HepG2 (cell line): ENCODE measurements around the gene PLEKHH3. TPM values are rescaled to one million over a fixed set of nuclear protein-coding genes. Genes with fewer than 3 reads are reported as not detected.

Experiments used
- FOXK1 ChIP-seq: sonication (generic); formaldehyde crosslinking; IDR thresholded peaks from 2 replicates; pipeline ENCODE4 v1.4.0; 2020; ENCODE audit warnings: low read depth, missing genetic modification reagents, borderline replicate concordance
- FOXO1 ChIP-seq: sonication (generic); formaldehyde crosslinking; IDR thresholded peaks from 2 replicates; pipeline ENCODE4 v1.4.0; 2020; ENCODE audit warnings: missing genetic modification reagents
- MYNN ChIP-seq: sonication (generic); formaldehyde crosslinking; IDR thresholded peaks from 2 replicates; pipeline ENCODE4 v1.4.0; 2020; ENCODE audit warnings: mild to moderate bottlenecking, low read depth, missing genetic modification reagents
- NFAT5 ChIP-seq: sonication (generic); formaldehyde crosslinking; IDR thresholded peaks from 2 replicates; pipeline ENCODE4 v1.4.0; 2020; ENCODE audit warnings: missing genetic modification reagents
- RBAK ChIP-seq: sonication (generic); formaldehyde crosslinking; IDR thresholded peaks from 2 replicates; pipeline ENCODE4 v1.5.1; 2020; ENCODE audit warnings: mild to moderate bottlenecking, missing genetic modification reagents
- REST ChIP-seq, 2 experiments: IDR thresholded peaks; 2 replicates each; pipeline ENCODE4 v1.6.1; 2011 to 2012; ENCODE audit warnings: low read length in 2 of 2, borderline replicate concordance in 1 of 2, low read depth in 1 of 2, mild to moderate bottlenecking in 1 of 2, moderate library complexity in 1 of 2
- RFX3 ChIP-seq: IDR thresholded peaks from 2 replicates; pipeline ENCODE4 v1.6.1; 2016; ENCODE audit warnings: missing biosample characterization, missing genetic modification reagents
- SIN3A ChIP-seq: IDR thresholded peaks from 2 replicates; pipeline ENCODE4 v1.6.1; 2011; ENCODE audit warnings: low read depth, mild to moderate bottlenecking, control low read depth, low read length, borderline replicate concordance
- YEATS4 ChIP-seq: sonication (generic); formaldehyde crosslinking; IDR thresholded peaks from 2 replicates; pipeline ENCODE4 v1.4.0; 2020; ENCODE audit warnings: missing genetic modification reagents, borderline replicate concordance
- ZBTB26 ChIP-seq: IDR thresholded peaks from 2 replicates; pipeline ENCODE4 v1.6.1; 2016; ENCODE audit warnings: missing compliant biosample characterization, missing genetic modification reagents, borderline replicate concordance
- ZNF20 ChIP-seq: sonication (generic); formaldehyde crosslinking; IDR thresholded peaks from 2 replicates; pipeline ENCODE4 v1.4.0; 2020; ENCODE audit warnings: mild to moderate bottlenecking, moderate library complexity, missing genetic modification reagents
- ZNF644 ChIP-seq: IDR thresholded peaks from 2 replicates; pipeline ENCODE4 v1.6.1; 2016; ENCODE audit warnings: low read depth
- polyA plus RNA-seq, 8 experiments: library from polyadenylated mRNA; depleted of rRNA in 3 of 8; stranded (reverse) in 7 of 8; unstranded in 1 of 8; fragments of >200 nt; fragmentation: Illumina TruSeq in 4 of 8; extraction: Trizol in 4 of 8; gene quantifications; 2 replicates each; pipeline versions ENCODE4 v1.2.1 to v1.2.3, GENCODE V29; 2011 to 2016; ENCODE audit warnings: low read depth in 4 of 8, missing spikeins in 1 of 8, mixed read lengths in 1 of 8; ENCODE audit not compliant: insufficient read depth in 1 of 8
- total RNA-seq, 5 experiments: library from RNA; depleted of rRNA; stranded (reverse); fragments of >200 nt; fragmentation: Illumina TruSeq; extraction: Trizol; gene quantifications; 2 replicates each; pipeline ENCODE4 v1.2.3, GENCODE V29; 2016; ENCODE audit warnings: low read depth in 1 of 5
- TF ChIP-seq, protein P1 (sequence below): sonication (generic); formaldehyde crosslinking; IDR thresholded peaks from 2 replicates; pipeline ENCODE4 v1.4.0; 2020; ENCODE audit warnings: missing genetic modification reagents
- TF ChIP-seq, protein P2 (sequence below): sonication (generic); formaldehyde crosslinking; IDR thresholded peaks from 2 replicates; pipeline ENCODE4 v1.4.0; 2020; ENCODE audit warnings: low read depth, mild to moderate bottlenecking, missing genetic modification reagents

The PLEKHH3 gene
- total and polyA plus RNA-seq, 2 of the 13 experiments (the other 11 are each of a cell fraction or from before 2014, with no cell fraction given): 6.0 to 19.9 TPM

DNA sequence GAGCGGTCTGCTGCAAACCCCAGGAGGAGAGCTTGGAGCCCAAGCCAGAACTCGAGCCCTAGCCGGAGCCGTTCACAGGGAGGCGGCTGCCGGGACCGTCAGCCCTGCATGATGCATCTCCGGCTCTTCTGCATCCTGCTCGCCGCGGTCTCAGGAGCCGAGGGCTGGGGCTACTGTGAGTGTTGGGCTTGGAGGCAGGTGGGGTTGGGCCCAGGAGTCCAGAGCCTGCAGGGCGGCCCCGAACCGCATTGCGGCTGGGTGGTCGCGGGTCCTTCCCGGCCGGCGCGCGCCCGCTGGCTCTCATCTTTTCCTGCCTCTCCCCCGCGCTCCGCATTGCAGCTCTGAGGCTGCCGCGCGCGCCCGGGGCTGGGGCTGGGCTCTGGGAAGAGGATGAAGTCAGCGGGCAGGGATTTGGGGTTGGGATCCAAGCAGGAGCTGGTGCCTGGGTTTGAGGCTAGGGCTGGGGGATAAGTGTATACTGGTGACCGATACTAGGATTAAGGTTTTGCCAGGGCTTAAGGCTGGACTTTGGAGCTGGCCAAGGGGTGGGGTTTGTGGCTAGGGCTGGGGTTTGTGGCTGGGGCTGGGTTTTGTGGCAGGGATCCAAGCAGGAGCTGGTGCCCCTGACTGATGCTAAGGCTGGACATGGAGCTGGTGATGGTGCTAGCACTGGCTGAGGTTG is 6.1 kb upstream of the PLEKHH3 start (continued):
- TF ChIP-seq ZNF644 (CRISPR knock-in tag): no peak
- TF ChIP-seq FOXK1 (CRISPR knock-in tag): no peak
- TF ChIP-seq RBAK (CRISPR knock-in tag): no peak
- no peak for TF ChIP-seq NFAT5 (CRISPR knock-in tag)
- TF ChIP-seq REST (IDR thresholded peaks at IDR 0.05; ENCODE audit: borderline replicate concordance in 1 of 2, low read depth in 1 of 2, low read length in 2 of 2): no peak
- no peak for TF ChIP-seq ZBTB26 (CRISPR knock-in tag)
- TF ChIP-seq YEATS4: peak; percentile 59; the same call in 1 of the 2 replicates
- 0 out of 2 replicates have a peak, but pooled peaks have one; percentile 6 for TF ChIP-seq FOXO1 (CRISPR knock-in tag)
- no peak for TF ChIP-seq RFX3 (CRISPR knock-in tag)
- no peak for TF ChIP-seq MYNN (CRISPR knock-in tag)
- TF ChIP-seq, protein P1, sequence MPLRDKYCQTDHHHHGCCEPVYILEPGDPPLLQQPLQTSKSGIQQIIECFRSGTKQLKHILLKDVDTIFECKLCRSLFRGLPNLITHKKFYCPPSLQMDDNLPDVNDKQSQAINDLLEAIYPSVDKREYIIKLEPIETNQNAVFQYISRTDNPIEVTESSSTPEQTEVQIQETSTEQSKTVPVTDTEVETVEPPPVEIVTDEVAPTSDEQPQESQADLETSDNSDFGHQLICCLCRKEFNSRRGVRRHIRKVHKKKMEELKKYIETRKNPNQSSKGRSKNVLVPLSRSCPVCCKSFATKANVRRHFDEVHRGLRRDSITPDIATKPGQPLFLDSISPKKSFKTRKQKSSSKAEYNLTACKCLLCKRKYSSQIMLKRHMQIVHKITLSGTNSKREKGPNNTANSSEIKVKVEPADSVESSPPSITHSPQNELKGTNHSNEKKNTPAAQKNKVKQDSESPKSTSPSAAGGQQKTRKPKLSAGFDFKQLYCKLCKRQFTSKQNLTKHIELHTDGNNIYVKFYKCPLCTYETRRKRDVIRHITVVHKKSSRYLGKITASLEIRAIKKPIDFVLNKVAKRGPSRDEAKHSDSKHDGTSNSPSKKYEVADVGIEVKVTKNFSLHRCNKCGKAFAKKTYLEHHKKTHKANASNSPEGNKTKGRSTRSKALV: peak; percentile 76
- TF ChIP-seq, protein P2, sequence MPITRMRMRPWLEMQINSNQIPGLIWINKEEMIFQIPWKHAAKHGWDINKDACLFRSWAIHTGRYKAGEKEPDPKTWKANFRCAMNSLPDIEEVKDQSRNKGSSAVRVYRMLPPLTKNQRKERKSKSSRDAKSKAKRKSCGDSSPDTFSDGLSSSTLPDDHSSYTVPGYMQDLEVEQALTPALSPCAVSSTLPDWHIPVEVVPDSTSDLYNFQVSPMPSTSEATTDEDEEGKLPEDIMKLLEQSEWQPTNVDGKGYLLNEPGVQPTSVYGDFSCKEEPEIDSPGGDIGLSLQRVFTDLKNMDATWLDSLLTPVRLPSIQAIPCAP: no peak
- TF ChIP-seq ZNF20 (CRISPR knock-in tag): 0 out of 2 replicates have a peak, but pooled peaks have one; percentile 59
- TF ChIP-seq SIN3A: no peak; the same call in 1 of the 2 replicates
